GDM1 (cell line): ENCODE data around the gene SNX27.
"Not testable (repeated sequence)": the region's sequence is repeated elsewhere in the genome, so short reads cannot be mapped to it uniquely, and the experiment has no call there.

ENCODE experiments used
- DNase-seq: peaks from one replicate; lab custom pipeline; 2025; lab: John Stamatoyannopoulos, UW

The SNX27 gene

GRCh38 chr1:151604291-151604690 lies 7.6 kb upstream of the SNX27 start:
- no peak for DNase-seq

GRCh38 chr1:151606384-151606783 lies 5.5 kb upstream of the SNX27 start:
- DNase-seq = no peak

- no peak for DNase-seq
Measured at GRCh38 chr1:151606857-151607256, 5.0 kb upstream of the SNX27 start.

GRCh38 chr1:151610142-151610541 lies 1.7 kb upstream of the SNX27 start:
- no peak for DNase-seq

GRCh38 chr1:151611288-151611790 lies 511 bp upstream of the SNX27 start:
- DNase-seq = no peak

GRCh38 chr1:151612501-151613281 lies 841 bp downstream of the SNX27 start:
- no peak for DNase-seq

GRCh38 chr1:151613282-151613780 lies 1.5 kb downstream of the SNX27 start:
- no peak for DNase-seq

- DNase-seq = no peak
Measured at GRCh38 chr1:151615711-151616504, 4.1 kb downstream of the SNX27 start.

- DNase-seq = no peak
Measured at GRCh38 chr1:151616505-151616849, 4.6 kb downstream of the SNX27 start.

- DNase-seq = no peak
Measured at GRCh38 chr1:151618003-151618402, 6.2 kb downstream of the SNX27 start.

- DNase-seq = no peak
Measured at GRCh38 chr1:151618470-151618869, 6.6 kb downstream of the SNX27 start.

- not testable (repeated sequence) for DNase-seq
Measured at GRCh38 chr1:151618996-151619395, 7.1 kb downstream of the SNX27 start.

GRCh38 chr1:151619489-151620093 lies 7.7 kb downstream of the SNX27 start:
- no peak for DNase-seq

- no peak for DNase-seq
Measured at GRCh38 chr1:151620286-151620685, 8.4 kb downstream of the SNX27 start.

GRCh38 chr1:151621351-151621750 lies 9.5 kb downstream of the SNX27 start:
- no peak for DNase-seq

- no peak for DNase-seq
Measured at GRCh38 chr1:151624783-151625182, 12.9 kb downstream of the SNX27 start.

- DNase-seq = no peak
Measured at GRCh38 chr1:151626740-151627334, 15.0 kb downstream of the SNX27 start.

- DNase-seq = no peak
Measured at GRCh38 chr1:151629278-151629677, 17.4 kb downstream of the SNX27 start.

GRCh38 chr1:151635479-151636072 lies 23.7 kb downstream of the SNX27 start:
- DNase-seq = no peak

GRCh38 chr1:151638074-151638775 lies 26.4 kb downstream of the SNX27 start:
- no peak for DNase-seq

- DNase-seq = no peak
Measured at GRCh38 chr1:151638812-151639211, 27.0 kb downstream of the SNX27 start.
